RPMI8226 (cell line): Measurements from ENCODE around the gene HSF4.

Experiments
- DNase-seq: peaks from one replicate; pipeline ENCODE4 v3.0.0-alpha.2; 2015

The HSF4 gene

GRCh38 chr16:67186550-67186950, 22.0 kb downstream of the HSF4 start:
- no peak for DNase-seq

DNA sequence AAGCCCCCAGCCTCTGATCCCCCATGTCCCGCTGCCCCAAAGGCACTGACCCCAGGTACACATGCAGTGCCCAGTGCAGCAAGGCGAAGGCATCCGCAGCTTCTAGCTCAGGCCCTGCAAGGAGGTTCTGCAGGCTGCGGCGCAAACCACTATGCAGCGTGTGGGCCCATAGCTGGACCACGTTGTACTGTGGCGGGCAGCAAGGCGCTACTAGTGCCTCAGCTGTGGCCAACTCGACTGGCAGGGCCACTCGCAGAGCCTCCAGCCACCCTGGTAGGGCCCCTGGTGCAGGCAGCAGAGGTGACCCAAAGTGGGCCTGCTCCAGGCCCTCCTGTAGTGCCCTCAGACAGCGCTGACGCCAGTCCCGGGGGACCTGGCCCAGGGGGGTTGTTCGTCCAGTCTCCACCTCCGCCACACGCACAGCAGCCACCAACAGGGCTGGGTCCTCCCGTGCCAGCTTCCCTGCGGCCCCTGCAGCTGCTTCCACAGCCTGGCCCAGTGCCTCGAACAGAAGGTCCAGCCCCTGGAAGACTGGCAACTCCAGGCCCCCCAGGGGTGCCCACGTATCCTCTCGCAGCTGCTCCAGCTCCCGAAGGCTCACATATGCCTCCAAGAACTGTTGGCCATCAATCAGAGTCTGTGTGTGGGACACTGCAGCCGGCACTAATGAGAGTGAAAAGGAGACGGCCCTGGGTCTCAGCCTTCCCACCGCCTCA, 22.8 kb downstream of the HSF4 start:
- no peak for DNase-seq

- DNase-seq = no peak
These were observed 23.8 kb downstream of the HSF4 start for GRCh38 chr16:67188323-67188722.

- no peak for DNase-seq
These were observed 24.3 kb downstream of the HSF4 start for GRCh38 chr16:67188798-67189197.

- no peak for DNase-seq
These were observed 25.5 kb downstream of the HSF4 start, which contains the start of gene EXOC3L1 for GRCh38 chr16:67190041-67190440. TSS of gene EXOC3L1 (minus strand) at chr16:67190136. CDS start at chr16:67189676, 460 bp downstream.

DNA sequence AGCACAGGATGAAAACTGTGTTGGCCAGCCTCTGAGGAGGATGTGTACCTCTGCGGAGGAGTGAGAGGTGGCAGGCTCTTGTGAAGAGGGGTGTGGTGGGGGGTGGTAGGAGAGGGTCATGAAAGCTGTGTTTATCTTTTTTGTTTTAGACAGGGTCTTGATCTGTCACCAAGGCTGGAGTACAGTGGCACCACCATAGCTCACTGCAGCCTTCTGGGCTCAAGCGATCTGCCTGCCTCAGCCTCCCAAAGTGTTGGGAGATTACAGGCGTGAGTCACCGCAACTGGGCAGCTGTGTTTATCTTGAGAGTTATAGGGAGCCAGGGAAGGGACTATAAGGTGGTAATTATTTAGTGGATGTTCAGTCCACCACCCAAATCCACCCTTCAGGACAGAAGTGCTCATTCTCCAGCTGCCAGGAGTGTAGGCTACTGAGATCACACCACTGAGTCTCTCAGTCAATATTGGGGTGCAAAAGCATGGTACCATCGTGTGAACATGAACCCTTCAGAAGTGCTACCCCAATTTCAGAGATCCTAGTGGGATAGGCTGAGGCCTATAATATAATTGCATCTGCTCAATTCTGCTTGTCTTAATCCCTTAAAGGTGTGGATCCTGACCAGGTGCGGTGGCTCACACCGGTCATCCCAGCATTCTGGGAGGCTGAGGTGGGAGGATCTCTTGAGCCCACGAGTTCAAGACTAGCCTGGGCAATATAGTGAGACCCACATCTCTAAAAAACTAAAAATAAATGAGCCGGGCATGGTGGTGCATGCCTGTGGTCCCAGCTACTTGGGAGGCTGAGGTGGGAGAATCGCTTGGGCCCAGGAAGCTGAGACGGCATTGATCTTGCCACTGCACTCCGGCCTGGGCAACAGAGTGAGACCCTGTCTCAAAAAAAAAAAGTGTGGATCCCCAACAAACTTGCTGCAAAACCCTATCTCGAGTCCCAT, 26.2 kb downstream of the HSF4 start:
- no peak for DNase-seq

DNA sequence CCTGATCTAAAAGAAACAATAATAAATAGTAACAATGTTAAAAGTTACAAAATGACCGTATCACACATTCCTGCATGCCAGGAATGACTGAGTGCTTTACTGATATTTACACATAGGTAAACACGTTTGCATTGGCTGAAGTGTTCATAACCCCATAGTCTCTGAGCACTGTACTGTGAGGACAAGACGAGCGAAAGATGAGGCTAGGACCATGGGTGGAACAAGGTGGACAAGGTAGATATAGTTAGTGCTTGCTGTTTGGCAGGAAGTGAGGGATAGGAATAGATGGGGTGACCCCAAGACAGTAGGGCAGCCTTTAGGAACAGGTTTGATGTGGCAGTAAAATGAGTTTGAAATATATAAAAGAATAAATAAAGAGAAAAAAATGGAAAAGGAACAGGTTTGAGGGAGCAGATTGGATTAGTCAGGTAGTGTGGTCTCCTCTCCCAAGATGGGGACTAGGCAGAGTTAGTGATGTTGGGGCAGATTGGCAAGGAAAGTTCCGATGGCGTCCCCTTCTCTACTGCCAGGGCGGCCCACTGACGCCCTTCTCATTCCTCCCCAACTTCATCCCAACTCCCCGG, 27.0 kb downstream of the HSF4 start:
- no peak for DNase-seq

DNA sequence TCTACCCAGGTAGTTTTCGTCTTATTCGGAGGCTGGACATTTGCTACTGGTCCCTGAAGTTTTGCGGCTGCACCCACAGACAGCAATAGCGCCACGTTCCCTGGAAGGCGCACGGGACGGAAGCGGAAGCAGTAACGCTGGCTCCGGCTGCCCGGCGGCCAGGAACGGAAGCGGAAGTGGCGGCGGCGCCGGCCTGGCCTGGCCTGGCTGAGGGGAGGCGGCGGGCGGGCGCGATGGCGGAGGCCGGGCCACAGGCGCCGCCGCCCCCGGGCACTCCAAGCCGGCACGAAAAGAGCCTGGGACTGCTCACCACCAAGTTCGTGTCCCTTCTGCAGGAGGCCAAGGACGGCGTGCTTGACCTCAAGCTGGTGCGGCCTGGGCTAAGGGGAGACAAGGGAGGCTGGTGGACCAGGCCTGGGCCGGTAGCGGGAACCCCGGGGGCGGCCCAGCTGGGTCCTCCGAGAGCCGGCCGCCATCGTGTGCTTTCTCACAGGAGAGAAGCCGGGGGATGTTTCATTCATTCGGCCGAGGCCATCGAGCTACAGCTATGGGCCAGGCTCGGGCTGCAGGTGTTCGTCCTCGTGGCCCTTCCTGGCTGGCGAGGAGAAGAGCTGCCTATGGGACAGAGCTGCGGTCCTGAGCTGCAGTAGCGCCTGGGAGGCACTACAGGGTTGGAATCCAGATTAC, 27.6 kb downstream of the HSF4 start, which contains the start of gene E2F4:
E2F4 (plus strand) TSS at position 161 of the 687 bp plus-strand sequence; CDS start at position 234, 73 bp downstream.
- peak; percentile 98 for DNase-seq

GRCh38 chr16:67192781-67193361, 28.3 kb downstream of the HSF4 start:
- no peak for DNase-seq

- no peak for DNase-seq
These were observed 29.0 kb downstream of the HSF4 start for GRCh38 chr16:67193536-67193935.

DNA sequence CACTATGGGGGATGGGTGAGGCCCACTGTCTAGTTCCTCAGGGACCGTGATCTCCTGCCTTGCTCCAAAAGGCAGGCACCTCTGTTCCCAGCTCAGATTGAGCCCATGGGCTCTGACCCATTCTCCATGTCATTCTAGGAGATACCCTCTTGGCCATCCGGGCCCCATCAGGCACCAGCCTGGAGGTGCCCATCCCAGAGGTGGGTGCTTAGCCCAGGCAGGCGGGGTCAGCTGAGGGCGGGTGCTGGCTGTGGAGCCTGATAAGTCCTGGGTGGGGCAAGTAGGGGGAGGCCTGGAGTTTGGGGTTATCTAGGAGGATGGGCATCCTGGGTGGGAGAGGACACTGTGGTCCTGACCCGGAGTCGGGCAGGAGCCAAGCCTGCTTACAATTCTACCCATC, 29.7 kb downstream of the HSF4 start:
- no peak for DNase-seq

DNA sequence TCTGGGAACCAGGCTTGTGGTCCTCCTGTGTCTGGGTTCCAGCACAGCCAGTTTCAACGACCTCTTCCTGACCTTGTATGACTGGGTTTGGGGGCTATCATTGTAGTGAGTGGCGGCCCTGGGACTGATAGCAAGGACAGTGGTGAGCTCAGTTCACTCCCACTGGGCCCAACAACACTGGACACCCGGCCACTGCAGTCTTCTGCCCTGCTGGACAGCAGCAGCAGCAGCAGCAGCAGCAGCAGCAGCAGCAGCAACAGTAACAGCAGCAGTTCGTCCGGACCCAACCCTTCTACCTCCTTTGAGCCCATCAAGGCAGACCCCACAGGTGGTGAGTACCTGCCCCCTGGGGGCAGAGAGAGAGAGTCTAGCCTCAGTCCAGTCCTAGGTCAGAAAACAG, 31.1 kb downstream of the HSF4 start:
- no peak for DNase-seq

DNA sequence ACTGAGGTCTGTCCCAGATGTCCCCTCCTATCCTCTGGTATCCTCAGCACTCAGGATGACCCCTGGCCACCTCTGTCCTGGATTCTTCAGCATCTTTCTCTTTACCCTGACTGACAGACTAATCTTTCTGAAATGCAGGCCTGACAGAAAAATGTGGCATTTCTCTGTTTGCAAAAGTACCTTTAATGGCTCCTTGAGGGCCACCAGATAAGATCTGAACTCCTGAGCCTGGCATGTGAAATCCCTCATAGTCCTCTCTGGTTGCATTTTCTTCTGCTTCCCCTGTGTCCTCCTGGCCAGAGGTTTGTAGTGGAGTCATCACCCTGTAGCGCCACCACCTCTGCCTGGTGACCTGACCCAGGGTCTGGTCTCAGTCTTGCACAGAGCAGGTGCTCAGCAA, 32.3 kb downstream of the HSF4 start:
- no peak for DNase-seq

DNA sequence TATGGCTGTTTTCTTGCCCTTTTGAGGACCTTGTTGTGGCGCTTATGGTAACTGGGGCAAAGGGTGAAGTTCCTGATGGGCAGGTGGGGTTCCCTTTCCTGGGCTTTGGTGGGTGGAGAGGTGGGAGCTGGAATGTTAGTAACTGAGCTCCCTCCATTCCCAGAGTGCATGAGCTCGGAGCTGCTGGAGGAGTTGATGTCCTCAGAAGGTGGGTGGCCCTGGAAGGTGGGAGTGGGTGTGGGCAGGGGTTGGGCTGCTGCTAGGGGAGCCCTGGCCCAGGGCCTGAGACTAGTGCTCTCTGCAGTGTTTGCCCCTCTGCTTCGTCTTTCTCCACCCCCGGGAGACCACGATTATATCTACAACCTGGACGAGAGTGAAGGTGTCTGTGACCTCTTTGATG, 33.2 kb downstream of the HSF4 start:
- DNase-seq = no peak

GRCh38 chr16:67198238-67198734, 33.7 kb downstream of the HSF4 start:
- DNase-seq = no peak

DNA sequence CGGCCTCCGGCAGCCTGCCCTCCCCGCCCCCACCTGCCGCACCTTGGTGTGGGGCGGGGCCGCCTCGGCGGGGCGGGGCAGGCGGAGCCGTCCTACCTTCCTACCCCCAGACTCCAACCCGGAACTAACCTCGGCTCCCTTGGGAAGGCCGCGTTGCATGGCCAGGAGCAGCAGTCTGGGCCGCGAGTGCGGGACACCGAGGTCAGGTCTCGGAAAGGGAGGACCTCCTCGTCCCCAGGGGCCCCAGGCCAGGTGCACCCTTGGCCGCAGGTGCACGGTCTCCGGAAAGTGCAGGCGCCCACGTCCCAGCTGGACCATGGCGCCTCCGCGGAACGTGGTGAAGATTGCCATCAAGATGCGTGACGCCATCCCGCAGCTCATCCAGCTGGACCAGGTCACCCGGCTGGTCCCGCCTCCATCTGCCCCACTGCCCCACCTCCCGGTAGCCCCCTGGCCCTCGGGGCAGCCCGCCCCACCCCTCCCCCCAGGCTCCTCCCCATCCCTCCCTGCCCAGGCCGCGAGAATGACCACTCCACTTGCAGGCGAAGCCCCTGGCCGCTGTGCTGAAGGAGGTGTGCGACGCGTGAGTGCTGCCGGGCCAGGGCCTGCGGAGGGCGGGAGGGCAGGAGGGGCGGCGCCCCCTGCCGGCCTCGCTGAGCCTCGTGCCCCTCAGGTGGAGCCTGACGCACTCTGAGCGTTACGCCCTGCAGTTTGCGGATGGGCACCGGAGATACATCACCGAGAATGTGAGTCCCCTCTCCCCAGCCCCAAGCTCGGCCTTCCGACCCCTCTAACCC, 34.7 kb downstream of the HSF4 start, which contains the start of gene ELMO3:
ELMO3 (plus strand) TSS at position 121 of the 797 bp plus-strand sequence; CDS start at position 317, 196 bp downstream.
- no peak for DNase-seq

- no peak for DNase-seq
These were observed 35.3 kb downstream of the HSF4 start for GRCh38 chr16:67199808-67200198.

GRCh38 chr16:67200491-67200890, 35.9 kb downstream of the HSF4 start:
- DNase-seq = no peak

- no peak for DNase-seq
These were observed 37.1 kb downstream of the HSF4 start for GRCh38 chr16:67201411-67202345.

DNA sequence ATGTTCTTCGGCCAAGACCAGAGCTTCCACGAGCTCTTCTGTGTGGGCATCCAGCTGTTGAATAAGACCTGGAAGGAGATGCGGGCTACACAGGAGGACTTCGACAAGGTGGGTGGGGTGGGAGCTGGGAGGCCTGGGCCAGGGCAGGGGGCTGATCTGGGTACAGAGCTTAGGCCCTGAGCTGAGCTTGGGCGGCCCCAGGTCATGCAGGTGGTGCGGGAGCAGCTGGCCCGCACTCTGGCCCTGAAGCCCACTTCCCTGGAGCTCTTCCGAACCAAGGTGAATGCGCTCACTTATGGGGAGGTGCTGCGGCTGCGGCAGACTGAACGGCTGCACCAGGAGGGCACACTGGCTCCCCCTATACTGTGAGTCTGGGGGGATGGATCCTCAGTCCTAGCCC, 37.9 kb downstream of the HSF4 start:
- DNase-seq = no peak
